Esophagus muscularis mucosa (tissue), 4 donors: ENCODE measurements around the gene SLC25A43.

Experiments
- EP300 ChIP-seq: sonication (generic); formaldehyde crosslinking; IDR thresholded peaks from one replicate; pipeline ENCODE4 v1.6.1; 2017; ENCODE audit warnings: antibody characterized with exemption
- POLR2A ChIP-seq: fragments of 450-650 bp; IDR thresholded peaks from one replicate; pipeline ENCODE4 v1.6.1; 2017; ENCODE audit warnings: antibody characterized with exemption, moderate library complexity, mild to moderate bottlenecking, low read depth
- POLR2AphosphoS5 ChIP-seq, 2 donors: sonication (generic); formaldehyde crosslinking; IDR thresholded peaks; one replicate each; pipeline ENCODE4 v1.6.1; 2017; ENCODE audit warnings: antibody characterized with exemption in 2 of 2
- TF ChIP-seq, protein P1 (sequence below), 3 experiments: fragments of 200-600 bp in 2 of 3; fragments of 450-650 bp in 1 of 3; sonication (generic) in 2 of 3; IDR thresholded peaks; one replicate each; pipeline ENCODE4 v1.5.1; 2017 to 2019; ENCODE audit warnings: antibody characterized with exemption in 3 of 3, mild to moderate bottlenecking in 2 of 3, moderate library complexity in 1 of 3

DNA sequence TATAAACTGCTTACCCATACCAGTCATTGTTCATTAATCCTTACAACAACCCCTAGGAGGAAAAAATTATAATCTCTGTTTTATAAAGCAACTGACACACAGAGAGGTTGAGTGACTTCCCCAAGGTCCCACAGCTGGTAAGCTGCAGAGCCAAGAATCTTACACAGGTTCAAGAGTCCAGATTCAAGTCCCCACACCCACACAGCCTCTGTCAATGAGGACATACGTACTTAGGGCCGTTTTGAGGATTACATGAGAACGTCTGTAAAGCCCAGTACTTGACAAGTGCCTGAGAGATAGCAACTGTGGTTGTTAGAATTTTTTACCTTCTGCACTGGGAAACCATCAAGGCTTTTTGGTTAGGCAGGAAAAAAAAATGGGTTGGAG, 556 bp upstream of the SLC25A43 start:
- TF ChIP-seq POLR2AphosphoS5 (IDR thresholded peaks at IDR 0.05), result no peak
- TF ChIP-seq, protein P1, sequence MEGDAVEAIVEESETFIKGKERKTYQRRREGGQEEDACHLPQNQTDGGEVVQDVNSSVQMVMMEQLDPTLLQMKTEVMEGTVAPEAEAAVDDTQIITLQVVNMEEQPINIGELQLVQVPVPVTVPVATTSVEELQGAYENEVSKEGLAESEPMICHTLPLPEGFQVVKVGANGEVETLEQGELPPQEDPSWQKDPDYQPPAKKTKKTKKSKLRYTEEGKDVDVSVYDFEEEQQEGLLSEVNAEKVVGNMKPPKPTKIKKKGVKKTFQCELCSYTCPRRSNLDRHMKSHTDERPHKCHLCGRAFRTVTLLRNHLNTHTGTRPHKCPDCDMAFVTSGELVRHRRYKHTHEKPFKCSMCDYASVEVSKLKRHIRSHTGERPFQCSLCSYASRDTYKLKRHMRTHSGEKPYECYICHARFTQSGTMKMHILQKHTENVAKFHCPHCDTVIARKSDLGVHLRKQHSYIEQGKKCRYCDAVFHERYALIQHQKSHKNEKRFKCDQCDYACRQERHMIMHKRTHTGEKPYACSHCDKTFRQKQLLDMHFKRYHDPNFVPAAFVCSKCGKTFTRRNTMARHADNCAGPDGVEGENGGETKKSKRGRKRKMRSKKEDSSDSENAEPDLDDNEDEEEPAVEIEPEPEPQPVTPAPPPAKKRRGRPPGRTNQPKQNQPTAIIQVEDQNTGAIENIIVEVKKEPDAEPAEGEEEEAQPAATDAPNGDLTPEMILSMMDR (IDR thresholded peaks at IDR 0.05), result no peak
- no peak for TF ChIP-seq POLR2A
- TF ChIP-seq EP300, result no peak
